ENCODE measurements around the gene ORMDL1. TPM values are rescaled to one million over a fixed set of nuclear protein-coding genes. Genes with fewer than 3 reads are reported as not detected.
A peak's percentile ranks its signal among the peaks of the same experiment; 100 is the strongest.

ORMDL1 gene
- 100 to 1,000 TPM in 2 of 3 donors, 10 to 100 TPM in 1; 83.1 to 103 (median 101) TPM for total RNA-seq
- total RNA-seq (2013), result 156 TPM

GRCh38 chr2:189783927-189784867 is at the start of gene ORMDL1, which contains the start of gene PMS1:
Gene ORMDL1 (minus strand): TSS chr2:189784339. CDS start chr2:189782595, 1,744 bp downstream.
Gene PMS1 (plus strand): TSS chr2:189784450. CDS start chr2:189791810, 7,360 bp downstream.
- ATAC-seq, result peak; percentile 85 to 97 (median 87)
- intact Hi-C loops (cut with micrococcal nuclease), result loop anchor here (1.0 to 10.0 kb wide), 7 partner anchors 22 to 1098 kb away; partner anchors contain the start of genes ASNSD1, GLS, MFSD6 and NEMP2
- Histone ChIP-seq H3K27me3 (ENCODE audit: control insufficient read depth, insufficient read depth, low read length) (no peaks in the 10 kb centered on the region), H3K4me3 (ENCODE audit: low read length) (peak within 1 kb of the TSS; percentile 92), H3K4me1 (ENCODE audit: control insufficient read depth, insufficient read depth, low read length) (peaks cover 10% of the 10 kb centered on the region), H3K27ac (ENCODE audit: low read length) (peak within 1 kb of the TSS; percentile 98), H3K36me3 (ENCODE audit: control insufficient read depth, insufficient read depth, low read length) (peaks cover 18% of the 10 kb centered on the region), H3K9me3 (ENCODE audit: control insufficient read depth, insufficient read depth, low read length) (no peaks in the 10 kb centered on the region)
- peak within 1 kb of the TSS; percentile 96 to 97 for H3K27ac Mint-ChIP-seq
- no peak for TF ChIP-seq CTCF (IDR thresholded peaks at IDR 0.05)
- H3K4me3 Mint-ChIP-seq, result peak within 1 kb of the TSS; percentile 92
- H3K4me1 Mint-ChIP-seq, result peaks cover 42 to 58% of the 10 kb centered on the region in 2 donors
- no peaks in the 10 kb centered on the region for H3K27me3 Mint-ChIP-seq (ENCODE audit: low read depth in 2 of 2)
- no peaks in the 10 kb centered on the region for H3K36me3 Mint-ChIP-seq
- no peaks in the 10 kb centered on the region for H3K9me3 Mint-ChIP-seq
- WGBS (ENCODE audit: insufficient coverage), result under 1% methylated on average over 96 of the region's 96 CpGs
- DNase-seq, result peak; percentile 97

GRCh38 chr2:189830510-189830909 is 46.4 kb upstream of the ORMDL1 start:
- TF ChIP-seq CTCF (IDR thresholded peaks at IDR 0.05), result no peak
- Histone ChIP-seq H3K36me3 (ENCODE audit: control insufficient read depth, insufficient read depth, low read length) (peaks cover 5% of the 10 kb centered on the region), H3K9me3 (ENCODE audit: control insufficient read depth, insufficient read depth, low read length) (no peaks in the 10 kb centered on the region), H3K4me3 (ENCODE audit: low read length) (no peak overlapping the region), H3K27me3 (ENCODE audit: control insufficient read depth, insufficient read depth, low read length) (no peaks in the 10 kb centered on the region), H3K27ac (ENCODE audit: low read length) (no peak overlapping the region), H3K4me1 (ENCODE audit: control insufficient read depth, insufficient read depth, low read length) (no peaks in the 10 kb centered on the region)
- DNase-seq (no peak), ATAC-seq (no peak)
- Mint-ChIP-seq H3K27me3 (ENCODE audit: low read depth in 2 of 2) (no peaks in the 10 kb centered on the region), H3K4me3 (no peak overlapping the region), H3K4me1 (peaks cover 4 to 11% of the 10 kb centered on the region in 2 donors), H3K36me3 (no peaks in the 10 kb centered on the region), H3K27ac (no peak overlapping the region), H3K9me3 (no peaks in the 10 kb centered on the region)
- WGBS (ENCODE audit: insufficient coverage), result 100% methylated on average over 1 of the region's 1 CpG
- intact Hi-C loops (cut with micrococcal nuclease), result no loop called here

GRCh38 chr2:189829102-189829833 is 45.1 kb upstream of the ORMDL1 start:
- H3K36me3 Mint-ChIP-seq, result no peaks in the 10 kb centered on the region
- Histone ChIP-seq H3K4me3 (ENCODE audit: low read length) (no peak overlapping the region), H3K9me3 (ENCODE audit: control insufficient read depth, insufficient read depth, low read length) (no peaks in the 10 kb centered on the region), H3K27me3 (ENCODE audit: control insufficient read depth, insufficient read depth, low read length) (no peaks in the 10 kb centered on the region), H3K36me3 (ENCODE audit: control insufficient read depth, insufficient read depth, low read length) (peaks cover 5% of the 10 kb centered on the region), H3K27ac (ENCODE audit: low read length) (no peak overlapping the region), H3K4me1 (ENCODE audit: control insufficient read depth, insufficient read depth, low read length) (no peaks in the 10 kb centered on the region)
- H3K27me3 Mint-ChIP-seq (ENCODE audit: low read depth in 2 of 2), result no peaks in the 10 kb centered on the region
- no peak overlapping the region for H3K4me3 Mint-ChIP-seq
- WGBS (ENCODE audit: insufficient coverage), result 93% methylated on average over 3 of the region's 4 CpGs
- H3K9me3 Mint-ChIP-seq, result no peaks in the 10 kb centered on the region
- H3K27ac Mint-ChIP-seq, result no peak overlapping the region
- TF ChIP-seq CTCF (IDR thresholded peaks at IDR 0.05), result no peak
- no peak for DNase-seq
- intact Hi-C loops (cut with micrococcal nuclease), result no loop called here
- peaks cover 4 to 11% of the 10 kb centered on the region in 2 donors for H3K4me1 Mint-ChIP-seq
- no peak for ATAC-seq

All from natural killer cell (primary cell).